Lower lobe of right lung (tissue), 2 donors: ENCODE measurements around the gene RGS6. TPM values are rescaled to one million over a fixed set of nuclear protein-coding genes. Genes with fewer than 3 reads are reported as not detected.

Source experiments
- ATAC-seq, 2 donors: fragments of 200-7000 bp; cut with Tn5 transposase; one replicate each; pipeline ENCODE4 v1.9.1; 2020 to 2022; ENCODE audit warnings: mild to moderate bottlenecking in 2 of 2, moderate library complexity in 2 of 2
- DNase-seq: peaks from one replicate; pipeline ENCODE4 v3.0.0-alpha.2; 2020
- H3K27ac ChIP-seq: fragments of 200-600 bp; one replicate; pipeline ENCODE4 v1.8.0; 2022
- H3K27me3 ChIP-seq: fragments of 200-600 bp; one replicate; pipeline ENCODE4 v1.8.0; 2022; ENCODE audit warnings: low read depth
- H3K36me3 ChIP-seq: fragments of 200-600 bp; one replicate; pipeline ENCODE4 v1.8.0; 2022; ENCODE audit warnings: mild to moderate bottlenecking
- H3K4me1 ChIP-seq: fragments of 200-600 bp; one replicate; pipeline ENCODE4 v1.8.0; 2022
- H3K4me3 ChIP-seq: fragments of 200-600 bp; one replicate; pipeline ENCODE4 v1.8.0; 2022; ENCODE audit warnings: mild to moderate bottlenecking
- H3K9me3 ChIP-seq: fragments of 200-600 bp; one replicate; pipeline ENCODE4 v1.8.0; 2022
- CTCF ChIP-seq: fragments of 200-600 bp; IDR thresholded peaks from one replicate; pipeline ENCODE4 v1.8.0; 2022; ENCODE audit warnings: antibody characterized with exemption, mild to moderate bottlenecking
- intact Hi-C: fragments of 100-400 bp; cut with DNase I; formaldehyde crosslinking; loops from one replicate; pipeline ENCODE4 v1.11.0; 2022
- total RNA-seq: library from RNA; stranded (reverse); fragmentation: NEBNext Ultra II Directional; extraction: Animal tissue kit (Norgen Biotek cat#: 25700); gene quantifications from one replicate; pipeline ENCODE4 v1.2.1, GENCODE V29; 2021
- donor health status: DM: no; HTN: yes; CAD: no; lungs with severe emphysema.

Gene RGS6
- total RNA-seq, 1 donor from 2014 or later: 2.5 TPM

- H3K9me3 ChIP-seq: no peaks in the 10 kb centered on the region
- intact Hi-C loops: no loop called here
- peaks cover 6% of the 10 kb centered on the region for H3K27me3 ChIP-seq
- no peak for TF ChIP-seq CTCF
- H3K36me3 ChIP-seq: no peaks in the 10 kb centered on the region
- no peaks in the 10 kb centered on the region for H3K4me1 ChIP-seq
- no peak overlapping the region for H3K4me3 ChIP-seq
- ATAC-seq: no peak
- no peak overlapping the region for H3K27ac ChIP-seq
- no peak for DNase-seq
Observed at GRCh38 chr14:72598306-72598705, 666.1 kb downstream of the RGS6 start.

- Histone ChIP-seq H3K9me3 (no peaks in the 10 kb centered on the region), H3K4me3 (no peak overlapping the region), H3K4me1 (no peaks in the 10 kb centered on the region), H3K27me3 (peaks cover 6% of the 10 kb centered on the region), H3K36me3 (no peaks in the 10 kb centered on the region), H3K27ac (no peak overlapping the region)
- DNase-seq (no peak), ATAC-seq (no peak)
- intact Hi-C loops: no loop called here
- TF ChIP-seq CTCF: no peak
Observed at GRCh38 chr14:72599579-72600470, 667.6 kb downstream of the RGS6 start.

- no peaks in the 10 kb centered on the region for H3K36me3 ChIP-seq
- intact Hi-C loops: no loop called here
- no peaks in the 10 kb centered on the region for H3K4me1 ChIP-seq
- H3K9me3 ChIP-seq: no peaks in the 10 kb centered on the region
- TF ChIP-seq CTCF: no peak
- no peak overlapping the region for H3K4me3 ChIP-seq
- H3K27me3 ChIP-seq: peaks cover 6% of the 10 kb centered on the region
- no peak overlapping the region for H3K27ac ChIP-seq
- DNase-seq: no peak
- peak in 1 of 2 donors; percentile 21 for ATAC-seq
Observed at GRCh38 chr14:72600551-72601330, 668.5 kb downstream of the RGS6 start.

- Histone ChIP-seq H3K27ac (no peak overlapping the region), H3K27me3 (no peaks in the 10 kb centered on the region), H3K4me3 (no peak overlapping the region), H3K36me3 (no peaks in the 10 kb centered on the region), H3K4me1 (no peaks in the 10 kb centered on the region), H3K9me3 (no peaks in the 10 kb centered on the region)
- TF ChIP-seq CTCF: no peak
- no peak for ATAC-seq
- DNase-seq: no peak
- intact Hi-C loops: no loop called here
Observed at GRCh38 chr14:72603639-72604038, 671.4 kb downstream of the RGS6 start.

GRCh38 chr14:72604133-72604532 lies 671.9 kb downstream of the RGS6 start:
- ATAC-seq (no peak), DNase-seq (no peak)
- Histone ChIP-seq H3K4me1 (no peaks in the 10 kb centered on the region), H3K36me3 (no peaks in the 10 kb centered on the region), H3K27ac (no peak overlapping the region), H3K27me3 (no peaks in the 10 kb centered on the region), H3K4me3 (no peak overlapping the region), H3K9me3 (no peaks in the 10 kb centered on the region)
- intact Hi-C loops: no loop called here
- no peak for TF ChIP-seq CTCF
